Mammary microvascular endothelial cell (primary cell): ENCODE measurements around the gene ARHGEF39. TPM values are rescaled to one million over a fixed set of nuclear protein-coding genes. Genes with fewer than 3 reads are reported as not detected.

Experiments
- total RNA-seq: library from RNA; depleted of rRNA; stranded (reverse); fragments of >200 nt; gene quantifications from 2 replicates; pipeline ENCODE4 v1.2.3, GENCODE V29; 2015

The ARHGEF39 gene
- total RNA-seq = 3.1 and 3.5 TPM in 2 replicates

GRCh38 chr9:35664531-35665470 is at the start of gene ARHGEF39:
TSS of gene ARHGEF39 (minus strand) at chr9:35665195. CDS start at chr9:35665169, 26 bp downstream.

GRCh38 chr9:35689542-35690293 is 24.7 kb upstream of the ARHGEF39 start, which contains the start of gene TPM2:
TSS of gene TPM2 (minus strand) at chr9:35689925. CDS start at chr9:35689817, 108 bp downstream.

GRCh38 chr9:35673132-35674024 is 8.4 kb upstream of the ARHGEF39 start, which contains the start of gene CA9:
TSS of gene CA9 (plus strand) at chr9:35673928. CDS start at chr9:35673960, 32 bp downstream.

GRCh38 chr9:35658137-35658967 is 6.6 kb downstream of the ARHGEF39 start, which contains the start of gene CCDC107:
TSS of gene CCDC107 (plus strand) at chr9:35658292. CDS start at chr9:35658380, 88 bp downstream.

GRCh38 chr9:35657546-35658136 is 7.4 kb downstream of the ARHGEF39 start, which contains the start of gene RMRP:
TSS of gene RMRP (minus strand) at chr9:35658019.

GRCh38 chr9:35650341-35651158 is 14.4 kb downstream of the ARHGEF39 start, which contains the start of gene SIT1:
TSS of gene SIT1 (minus strand) at chr9:35650931. CDS start at chr9:35650853, 78 bp downstream.

GRCh38 chr9:35618325-35618727 is 46.7 kb downstream of the ARHGEF39 start, which contains the start of gene CD72:
TSS of gene CD72 (minus strand) at chr9:35618413. CDS start at chr9:35618303, 110 bp downstream.

Other genes with a start within 250 kb of the ARHGEF39 start
- 44.2 and 47.0 TPM in 2 replicates for gene RUSC2, start 175.1 kb downstream of the ARHGEF39 start, total RNA-seq
- gene TESK1, start 59.9 kb downstream of the ARHGEF39 start, total RNA-seq = 9.2 and 10.3 TPM in 2 replicates
- gene CD72, start 46.8 kb downstream of the ARHGEF39 start, total RNA-seq = not detected in 2 replicates
- gene SIT1, start 14.3 kb downstream of the ARHGEF39 start, total RNA-seq = not detected in 2 replicates
- gene RMRP, start 7.2 kb downstream of the ARHGEF39 start, total RNA-seq = 1,920 and 1,967 TPM in 2 replicates
- gene CCDC107, start 6.9 kb downstream of the ARHGEF39 start, total RNA-seq = 13.1 and 25.2 TPM in 2 replicates
- gene CA9, start 8.7 kb upstream of the ARHGEF39 start, total RNA-seq = not detected in 2 replicates
- 6.3 and 13.4 TPM in 2 replicates for gene TPM2, start 24.7 kb upstream of the ARHGEF39 start, total RNA-seq
- gene TLN1, start 67.0 kb upstream of the ARHGEF39 start, total RNA-seq = 266 and 304 TPM in 2 replicates
- gene CREB3, start 67.5 kb upstream of the ARHGEF39 start, total RNA-seq = 74.7 and 85.8 TPM in 2 replicates
- 26.6 and 29.1 TPM in 2 replicates for gene GBA2, start 84.0 kb upstream of the ARHGEF39 start, total RNA-seq
- 11.1 and 12.1 TPM in 2 replicates for gene RGP1, start 84.1 kb upstream of the ARHGEF39 start, total RNA-seq
- gene MSMP, start 89.1 kb upstream of the ARHGEF39 start, total RNA-seq = 1.0 and 3.6 TPM in 2 replicates
- gene NPR2, start 126.4 kb upstream of the ARHGEF39 start, total RNA-seq = 5.1 and 7.9 TPM in 2 replicates
- 0.20 TPM in 1 of 2 replicates, not detected in the other for gene SPAG8, start 147.1 kb upstream of the ARHGEF39 start, total RNA-seq
- gene HINT2, start 149.8 kb upstream of the ARHGEF39 start, total RNA-seq = 17.2 and 20.4 TPM in 2 replicates
- gene FAM221B, start 163.5 kb upstream of the ARHGEF39 start, total RNA-seq = not detected in 2 replicates
- gene TMEM8B, start 164.0 kb upstream of the ARHGEF39 start, total RNA-seq = 0.27 and 0.79 TPM in 2 replicates
- gene OR13J1, start 205.2 kb upstream of the ARHGEF39 start, total RNA-seq = not detected in 2 replicates
- gene HRCT1, start 241.0 kb upstream of the ARHGEF39 start, total RNA-seq = 0.69 and 2.0 TPM in 2 replicates
- gene SPAAR, start 244.3 kb upstream of the ARHGEF39 start, total RNA-seq = 26.6 and 26.8 TPM in 2 replicates